ENCODE results near the gene NR2F2. TPM values are rescaled to one million over a fixed set of nuclear protein-coding genes. Genes with fewer than 3 reads are reported as not detected.

NR2F2 gene
- total and polyA plus RNA-seq, 2 experiments from 2014 or later: 0.16 TPM; not detected in 1

GRCh38 chr15:96321639-96322535, 8.6 kb upstream of the NR2F2 start:
- DNase-seq (ENCODE audit: low spot score): peak; percentile 51
- H3K4me1 ChIP-seq (ENCODE audit: insufficient read depth): peaks cover 62% of the 10 kb centered on the region
- peak overlapping the region; percentile 89 for H3K4me2 ChIP-seq
- ATAC-seq: peak; percentile 35
- Mint-ChIP-seq H3K27ac (no peak overlapping the region), H3K9me3 (no peaks in the 10 kb centered on the region; the same call in 2 of the 3 replicates), H3K4me1 (peaks cover 40% of the 10 kb centered on the region), H3K27me3 (ENCODE audit: insufficient read depth, low read depth, poor library complexity) (peaks cover 89% of the 10 kb centered on the region), H3K4me3 (peak overlapping the region; percentile 75), H3K36me3 (ENCODE audit: low read depth) (no peaks in the 10 kb centered on the region)
- H3F3A ChIP-seq (replicated peaks; ENCODE audit: low read depth): peaks cover 31% of the 10 kb centered on the region
- no peak overlapping the region for H3K27ac ChIP-seq (ENCODE audit: low read depth)
- H3K79me2 ChIP-seq (replicated peaks; ENCODE audit: insufficient read depth): no peaks in the 10 kb centered on the region
- H2AFZ ChIP-seq: peak overlapping the region; percentile 84
- no peaks in the 10 kb centered on the region for H3K36me3 ChIP-seq (ENCODE audit: insufficient read depth)
- peaks cover 13% of the 10 kb centered on the region; the same call in 1 of the 2 replicates for H4K20me1 ChIP-seq (replicated peaks; ENCODE audit: insufficient read depth)
- H3K4me3 ChIP-seq: peak overlapping the region; percentile 59
- peak; percentile 53 for TF ChIP-seq EZH2 (IDR thresholded peaks at IDR 0.05; ENCODE audit: low read depth, unreplicated experiment)
- TF ChIP-seq ZNF331 (CRISPR knock-in tag; IDR thresholded peaks at IDR 0.05; ENCODE audit: low read depth): no peak
- peaks cover 99% of the 10 kb centered on the region for H3K27me3 ChIP-seq (ENCODE audit: insufficient read depth)
- H3K9me2 ChIP-seq (ENCODE audit: insufficient read depth): no peaks in the 10 kb centered on the region

- Histone ChIP-seq H3K79me2 (replicated peaks; ENCODE audit: insufficient read depth) (no peaks in the 10 kb centered on the region), H3K27me3 (ENCODE audit: insufficient read depth) (peaks cover 100% of the 10 kb centered on the region), H3K36me3 (ENCODE audit: insufficient read depth) (no peaks in the 10 kb centered on the region), H3K4me2 (peak overlapping the region; percentile 89), H3K4me3 (peak overlapping the region; percentile 59), H3K4me1 (ENCODE audit: insufficient read depth) (peaks cover 65% of the 10 kb centered on the region), H3F3A (replicated peaks; ENCODE audit: low read depth) (peaks cover 32% of the 10 kb centered on the region), H2AFZ (peak overlapping the region; percentile 84), H4K20me1 (replicated peaks; ENCODE audit: insufficient read depth) (peaks cover 13% of the 10 kb centered on the region; the same call in 1 of the 2 replicates), H3K9me2 (ENCODE audit: insufficient read depth) (no peaks in the 10 kb centered on the region), H3K27ac (ENCODE audit: low read depth) (no peak overlapping the region)
- Mint-ChIP-seq H3K36me3 (ENCODE audit: low read depth) (no peaks in the 10 kb centered on the region), H3K27me3 (ENCODE audit: insufficient read depth, low read depth, poor library complexity) (peaks cover 92% of the 10 kb centered on the region), H3K4me3 (peak overlapping the region; percentile 75), H3K27ac (no peak overlapping the region), H3K4me1 (peaks cover 46% of the 10 kb centered on the region), H3K9me3 (no peaks in the 10 kb centered on the region; the same call in 2 of the 3 replicates)
- no peak for TF ChIP-seq POLR2AphosphoS5 (IDR thresholded peaks at IDR 0.05; ENCODE audit: low read depth)
- TF ChIP-seq CREB1 (CRISPR knock-in tag; IDR thresholded peaks at IDR 0.05; ENCODE audit: low read depth): no peak
- TF ChIP-seq EZH2 (IDR thresholded peaks at IDR 0.05; ENCODE audit: low read depth, unreplicated experiment): peak; percentile 98
- TF ChIP-seq STAT1 (IDR thresholded peaks at IDR 0.05; ENCODE audit: unreplicated experiment): no peak
- no peak for TF ChIP-seq NANOG (IDR thresholded peaks at IDR 0.05; ENCODE audit: borderline replicate concordance)
- ATAC-seq (peak; percentile 48), DNase-seq (ENCODE audit: low spot score) (peak; percentile 70)
These were observed 7.8 kb upstream of the NR2F2 start for GRCh38 chr15:96322536-96323318.
